ENCODE measurements around the gene TNC.

Gene TNC

GRCh38 chr9:115013998-115014397, 104.0 kb downstream of the TNC start:
- peak; percentile 59 to 65 for DNase-seq (ENCODE audit: low read depth in 2 of 2)

- DNase-seq (ENCODE audit: low read depth in 2 of 2), result no peak
These were observed 105.5 kb downstream of the TNC start for GRCh38 chr9:115012486-115012885.

DNA sequence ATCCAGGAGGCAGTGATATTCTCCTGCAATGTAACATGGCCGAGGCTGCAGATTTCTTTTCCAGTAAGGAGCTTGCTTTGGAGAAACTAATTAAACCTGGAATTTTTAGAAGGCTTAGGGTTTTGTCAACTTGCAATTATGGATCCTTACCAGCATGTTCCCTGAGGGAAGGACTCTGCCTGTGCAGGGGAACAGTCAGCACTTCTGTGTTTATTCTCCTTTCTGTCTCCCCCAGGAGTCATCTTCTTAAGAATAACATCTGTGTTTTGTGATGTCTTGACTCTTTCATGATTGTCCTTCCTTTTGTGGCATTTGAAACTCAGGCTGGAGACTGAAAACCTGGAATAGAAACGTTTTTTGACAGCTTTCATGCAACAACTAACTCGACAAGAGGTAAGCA, 107.1 kb downstream of the TNC start:
- DNase-seq (ENCODE audit: low read depth in 2 of 2), result no peak

GRCh38 chr9:115008536-115009270, 109.3 kb downstream of the TNC start:
- DNase-seq (ENCODE audit: low read depth in 2 of 2), result peak in 1 of 2 donors; percentile 28

DNA sequence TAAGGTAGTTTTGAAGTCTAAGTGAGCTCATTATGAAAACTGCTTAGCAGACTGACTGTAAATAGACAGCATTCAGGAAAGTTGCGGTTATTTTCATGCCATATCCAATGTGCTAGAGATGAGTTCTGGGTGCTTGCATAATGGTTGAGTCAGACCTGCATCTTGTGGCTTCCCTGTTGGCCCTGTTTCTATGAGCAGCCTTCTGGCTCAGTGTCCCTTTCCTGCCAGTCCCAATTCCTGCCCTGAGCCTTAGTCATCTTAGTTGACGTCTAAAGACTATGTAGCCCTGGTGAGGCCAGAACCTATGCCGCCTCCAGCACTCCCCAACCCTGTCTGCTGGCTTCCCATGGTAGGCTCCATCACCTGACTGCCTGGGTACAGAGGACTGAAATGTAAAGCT, 111.3 kb downstream of the TNC start:
- peak in 1 of 2 donors; percentile 13 for DNase-seq (ENCODE audit: low read depth in 2 of 2)

GRCh38 chr9:115005322-115005721, 112.6 kb downstream of the TNC start:
- no peak for DNase-seq (ENCODE audit: low read depth in 2 of 2)

DNA sequence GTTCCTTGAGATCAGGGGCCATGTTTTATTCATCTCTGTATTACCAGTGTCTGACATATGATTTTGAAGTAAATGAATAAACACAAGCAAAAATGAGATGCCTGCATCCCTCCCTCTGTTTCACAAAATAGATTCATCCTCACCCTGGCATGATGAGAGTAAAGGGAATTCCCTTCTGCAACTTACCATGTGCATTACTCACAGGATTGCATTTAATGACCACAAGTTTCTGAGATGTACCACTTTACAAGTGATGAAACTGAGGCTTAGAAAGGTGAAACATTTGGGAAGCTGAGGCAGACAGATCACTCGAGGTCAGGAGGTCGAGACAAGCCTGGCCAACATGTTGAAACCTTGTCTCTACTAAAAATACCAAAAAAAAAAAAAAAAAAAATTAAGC, 113.4 kb downstream of the TNC start:
- no peak for DNase-seq (ENCODE audit: low read depth in 2 of 2)

GRCh38 chr9:115002371-115003120, 115.4 kb downstream of the TNC start:
- no peak for DNase-seq (ENCODE audit: low read depth in 2 of 2)

- DNase-seq (ENCODE audit: low read depth in 2 of 2), result no peak
These were observed 117.7 kb downstream of the TNC start for GRCh38 chr9:115000217-115000639.

DNA sequence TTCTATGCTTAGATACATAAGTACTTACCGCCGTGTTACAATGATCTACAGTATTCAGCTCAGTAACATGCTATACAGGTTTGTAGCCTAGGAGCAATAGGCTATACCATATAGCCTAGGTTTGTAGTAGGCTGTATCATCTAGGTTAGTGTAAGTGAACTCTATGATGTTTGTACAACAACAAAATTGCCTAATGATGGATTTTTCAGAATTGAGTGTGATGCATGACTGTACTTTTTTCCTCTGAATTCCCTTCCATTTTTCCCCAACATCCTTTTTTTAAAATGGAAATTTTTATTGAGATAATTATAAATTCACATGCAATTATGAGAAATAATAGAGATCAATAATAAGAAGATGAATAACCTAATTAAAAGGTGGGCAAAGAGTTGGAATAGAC, 119.6 kb downstream of the TNC start:
- no peak for DNase-seq (ENCODE audit: low read depth in 2 of 2)

- no peak for DNase-seq (ENCODE audit: low read depth in 2 of 2)
These were observed 122.2 kb downstream of the TNC start for GRCh38 chr9:114995681-114996221.

- DNase-seq (ENCODE audit: low read depth in 2 of 2), result no peak
These were observed 123.2 kb downstream of the TNC start for GRCh38 chr9:114994768-114995167.

GRCh38 chr9:114991861-114992260, 126.1 kb downstream of the TNC start:
- no peak for DNase-seq (ENCODE audit: low read depth in 2 of 2)

GRCh38 chr9:114990901-114991300, 127.1 kb downstream of the TNC start:
- no peak for DNase-seq (ENCODE audit: low read depth in 2 of 2)

- DNase-seq (ENCODE audit: low read depth in 2 of 2), result peak; percentile 48 to 57
These were observed 128.2 kb downstream of the TNC start for GRCh38 chr9:114989600-114990410.

GRCh38 chr9:114988962-114989599, 128.9 kb downstream of the TNC start:
- DNase-seq (ENCODE audit: low read depth in 2 of 2), result peak in 1 of 2 donors; percentile 17

- DNase-seq (ENCODE audit: low read depth in 2 of 2), result no peak
These were observed 130.8 kb downstream of the TNC start for GRCh38 chr9:114987116-114987515.

DNA sequence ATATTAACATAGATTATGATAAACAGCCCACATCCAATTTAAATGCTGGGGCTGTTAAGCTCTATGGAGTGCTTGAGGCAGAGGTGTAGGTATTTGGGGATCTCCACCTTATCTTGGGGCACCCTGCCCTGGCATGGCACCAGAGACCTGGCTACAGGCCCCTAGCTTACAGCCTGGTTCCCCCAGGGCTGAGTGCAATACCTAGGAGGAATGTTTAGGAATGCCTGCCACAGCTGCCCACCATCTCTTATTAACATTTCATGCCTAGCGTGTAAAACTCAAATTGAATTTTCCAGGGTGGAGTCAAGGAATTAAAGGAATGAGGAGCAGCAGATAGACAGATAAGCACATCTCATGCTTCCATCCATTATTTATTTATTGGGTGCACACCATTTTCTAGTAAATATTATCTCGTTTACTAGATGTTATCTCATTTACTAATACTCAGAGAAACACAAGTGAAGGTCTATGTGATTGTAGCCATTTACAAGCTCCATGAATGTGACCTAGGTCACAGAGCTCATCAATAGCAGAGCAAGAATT, 131.9 kb downstream of the TNC start:
- DNase-seq (ENCODE audit: low read depth in 2 of 2), result no peak

- DNase-seq (ENCODE audit: low read depth in 2 of 2), result no peak
These were observed 136.9 kb downstream of the TNC start for GRCh38 chr9:114981063-114981462.

- DNase-seq (ENCODE audit: low read depth in 2 of 2), result no peak
These were observed 144.7 kb downstream of the TNC start for GRCh38 chr9:114973216-114973615.

DNA sequence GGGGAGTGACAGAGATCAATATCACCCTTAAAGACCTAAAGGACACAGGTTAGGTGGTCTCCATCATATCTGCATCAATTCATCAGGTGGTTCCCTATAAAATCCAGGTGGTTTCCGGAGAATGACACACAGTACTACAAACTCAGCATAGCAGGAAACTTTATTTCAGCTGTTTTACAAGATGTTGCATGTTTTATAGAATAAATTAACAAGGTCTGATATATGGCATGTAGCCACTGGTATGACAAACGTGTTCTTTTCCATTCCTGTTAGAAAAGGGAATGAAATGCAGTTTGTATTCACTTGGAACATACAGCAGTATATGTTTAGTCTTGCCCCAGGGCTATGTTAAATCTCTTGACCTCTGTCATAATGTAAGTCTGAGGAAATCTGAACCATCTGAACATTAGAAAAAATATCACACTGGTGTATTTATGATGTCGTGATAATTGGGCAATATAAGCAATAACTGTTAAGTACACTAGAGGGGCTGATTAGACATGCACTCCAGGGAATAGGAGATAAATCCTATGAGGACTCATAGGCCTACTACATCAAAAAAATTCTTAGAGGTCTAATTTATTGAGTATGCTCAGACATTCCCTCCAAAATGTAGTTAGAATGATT, 145.3 kb downstream of the TNC start:
- no peak for DNase-seq (ENCODE audit: low read depth in 2 of 2)

Measured in stimulated activated CD8-positive, alpha-beta memory T cell treated with anti-CD3 and anti-CD28 coated beads, Interleukin-2, amount 100 ng/mL, for 48 hours (primary cell).